Prostate gland (tissue), 2 donors: Measurements from ENCODE around the gene DGCR8. TPM values are rescaled to one million over a fixed set of nuclear protein-coding genes. Genes with fewer than 3 reads are reported as not detected.

Experiments
- DNase-seq: peaks from one replicate; pipeline ENCODE4 v3.0.0-alpha.2; 2019; ENCODE audit warnings: low spot score
- H3K27ac ChIP-seq, 2 donors: fragments of 200-600 bp; sonication (generic); 2 replicates each; pipeline ENCODE4 v1.5.1; 2017 to 2019
- H3K27me3 ChIP-seq: fragments of 200-600 bp; sonication (generic); replicated peaks from 2 replicates; pipeline ENCODE4 v1.5.1; 2019; ENCODE audit not compliant: insufficient read depth
- H3K36me3 ChIP-seq, 2 donors: fragments of 200-600 bp; sonication (generic); 1 replicate in 1 of 2; 2 replicates in 1 of 2; pipeline versions ENCODE4 v1.5.1 to v1.8.1; 2017 to 2019
- H3K4me1 ChIP-seq: fragments of 200-600 bp; sonication (generic); replicated peaks from 2 replicates; pipeline ENCODE4 v1.5.1; 2019
- H3K4me3 ChIP-seq, 2 donors: fragments of 200-600 bp; sonication (generic); 2 replicates each; pipeline ENCODE4 v1.5.1; 2017 to 2019
- H3K9me3 ChIP-seq: fragments of 200-600 bp; sonication (generic); 2 replicates; pipeline ENCODE4 v1.5.1; 2017
- POLR2A ChIP-seq: fragments of 450-650 bp; IDR thresholded peaks from one replicate; pipeline ENCODE4 v1.6.1; 2016; ENCODE audit warnings: antibody characterized with exemption, mild to moderate bottlenecking
- POLR2AphosphoS5 ChIP-seq: sonication (generic); formaldehyde crosslinking; IDR thresholded peaks from one replicate; pipeline ENCODE4 v1.6.1; 2017; ENCODE audit warnings: antibody characterized with exemption
- WGBS: methylation state at CpG from one replicate; pipeline ENCODE4 v1.1.5; 2018; 5-methylcytosine and 5-hydroxymethylcytosine counted together
- intact Hi-C: fragments of 100-400 bp; cut with DNase I; formaldehyde crosslinking; loops from one replicate; pipeline ENCODE4 v1.14.2; 2022
- total RNA-seq, 2 donors: library from RNA; depleted of rRNA; stranded (reverse); fragments of >200 nt; gene quantifications; one replicate each; pipeline ENCODE4 v1.1.0, GENCODE V29; 2016
- TF ChIP-seq, protein P1 (sequence below), 4 experiments: fragments of 200-600 bp in 2 of 4; fragments of 450-650 bp in 2 of 4; sonication (generic) in 2 of 4; IDR thresholded peaks; 1 replicate in 3 of 4; 2 replicates in 1 of 4; pipeline ENCODE4 v1.5.1; 2016 to 2019; ENCODE audit warnings: antibody characterized with exemption in 4 of 4, mild to moderate bottlenecking in 2 of 4, moderate library complexity in 2 of 4

Gene DGCR8
- total RNA-seq, 2 donors from 2014 or later: 20.9 to 47.6 TPM

DNA sequence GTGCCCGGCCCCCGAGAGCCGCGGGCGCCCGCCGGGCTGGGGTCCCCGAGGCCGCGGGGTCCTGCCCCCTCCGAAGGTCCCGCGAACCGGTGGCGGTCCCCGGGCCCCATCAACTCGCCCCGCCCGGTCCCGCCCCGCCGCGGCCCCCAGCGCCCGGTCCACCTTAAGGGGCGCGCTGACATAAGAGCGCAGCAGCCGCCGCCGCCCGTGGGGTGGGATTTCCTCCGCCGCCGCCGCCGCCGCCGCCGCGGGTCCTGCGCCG, 51.5 kb downstream of the DGCR8 start, which contains the start of gene ZDHHC8:
ZDHHC8 (plus strand) TSS at position 208 of the 262 bp plus-strand sequence. CDS start 144 bp downstream, outside the sequence.
- Histone ChIP-seq H3K4me1 (peaks cover 9% of the 10 kb centered on the region), H3K4me3 (peak within 1 kb of the TSS; percentile 82 to 99), H3K9me3 (no peaks in the 10 kb centered on the region), H3K36me3 (no peaks in the 10 kb centered on the region), H3K27me3 (no peaks in the 10 kb centered on the region), H3K27ac (peak within 1 kb of the TSS; percentile 79 to 90)
- DNase-seq: no peak
- intact Hi-C loops: loop anchor here (5.0 kb wide), 1 partner anchor 49 kb away; the partner anchor contains the start of gene DGCR8
- TF ChIP-seq POLR2A (no peak), POLR2AphosphoS5 (no peak)
- TF ChIP-seq, protein P1, sequence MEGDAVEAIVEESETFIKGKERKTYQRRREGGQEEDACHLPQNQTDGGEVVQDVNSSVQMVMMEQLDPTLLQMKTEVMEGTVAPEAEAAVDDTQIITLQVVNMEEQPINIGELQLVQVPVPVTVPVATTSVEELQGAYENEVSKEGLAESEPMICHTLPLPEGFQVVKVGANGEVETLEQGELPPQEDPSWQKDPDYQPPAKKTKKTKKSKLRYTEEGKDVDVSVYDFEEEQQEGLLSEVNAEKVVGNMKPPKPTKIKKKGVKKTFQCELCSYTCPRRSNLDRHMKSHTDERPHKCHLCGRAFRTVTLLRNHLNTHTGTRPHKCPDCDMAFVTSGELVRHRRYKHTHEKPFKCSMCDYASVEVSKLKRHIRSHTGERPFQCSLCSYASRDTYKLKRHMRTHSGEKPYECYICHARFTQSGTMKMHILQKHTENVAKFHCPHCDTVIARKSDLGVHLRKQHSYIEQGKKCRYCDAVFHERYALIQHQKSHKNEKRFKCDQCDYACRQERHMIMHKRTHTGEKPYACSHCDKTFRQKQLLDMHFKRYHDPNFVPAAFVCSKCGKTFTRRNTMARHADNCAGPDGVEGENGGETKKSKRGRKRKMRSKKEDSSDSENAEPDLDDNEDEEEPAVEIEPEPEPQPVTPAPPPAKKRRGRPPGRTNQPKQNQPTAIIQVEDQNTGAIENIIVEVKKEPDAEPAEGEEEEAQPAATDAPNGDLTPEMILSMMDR (IDR thresholded peaks at IDR 0.05): no peak
- 0% methylated on average over 15 of the region's 43 CpGs for WGBS

DNA sequence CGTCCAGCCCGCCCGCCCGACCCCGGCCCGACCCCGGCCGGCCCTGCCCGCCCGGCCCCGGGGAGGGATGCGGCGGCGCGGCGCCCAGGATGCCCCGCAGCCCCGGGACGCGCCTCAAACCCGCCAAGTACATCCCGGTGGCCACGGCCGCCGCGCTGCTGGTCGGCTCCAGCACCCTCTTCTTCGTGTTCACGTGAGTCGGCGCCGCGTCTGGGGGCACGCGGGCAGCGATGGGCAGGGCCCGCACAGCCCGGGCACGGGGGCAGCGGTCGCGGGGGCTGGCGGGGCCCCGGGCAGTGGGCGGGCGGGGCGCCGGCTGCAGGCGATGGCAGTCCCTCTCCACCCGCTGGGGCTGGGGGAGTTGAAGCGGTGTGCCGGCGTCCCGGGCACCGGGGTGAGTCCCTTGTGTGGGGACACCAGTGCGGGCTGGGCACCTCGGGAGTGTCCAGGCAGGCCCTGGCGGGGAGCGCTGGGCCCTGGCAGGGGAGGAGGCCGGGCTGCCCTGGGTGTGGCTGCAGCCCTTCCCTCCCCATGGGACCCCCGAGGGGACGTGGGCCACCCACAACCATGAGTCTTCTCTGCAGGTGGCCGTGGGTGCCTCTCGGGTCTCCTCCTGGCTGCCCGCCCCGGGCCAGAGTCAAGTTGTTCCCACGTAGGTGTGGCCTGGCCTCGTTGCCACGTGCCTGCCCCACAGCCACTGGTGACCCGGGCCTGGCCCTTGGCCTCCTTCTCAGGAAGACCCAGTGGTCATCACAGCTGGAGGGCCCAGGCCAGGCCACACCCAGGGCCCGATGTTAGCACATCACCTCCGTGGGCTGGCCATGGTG, 52.0 kb downstream of the DGCR8 start:
- no peaks in the 10 kb centered on the region for H3K9me3 ChIP-seq
- no peak for DNase-seq
- H3K36me3 ChIP-seq: no peaks in the 10 kb centered on the region
- TF ChIP-seq POLR2AphosphoS5 (no peak), POLR2A (no peak)
- TF ChIP-seq, protein P1 (IDR thresholded peaks at IDR 0.05): no peak
- intact Hi-C loops: loop anchor here (5.0 kb wide), 1 partner anchor 50 kb away; the partner anchor contains the start of gene DGCR8
- peaks cover 9% of the 10 kb centered on the region for H3K4me1 ChIP-seq
- peak overlapping the region; percentile 82 to 99 for H3K4me3 ChIP-seq
- no peaks in the 10 kb centered on the region for H3K27me3 ChIP-seq
- H3K27ac ChIP-seq: peak overlapping the region; percentile 14 to 60
- under 1% methylated on average over 22 of the region's 72 CpGs for WGBS

DNA sequence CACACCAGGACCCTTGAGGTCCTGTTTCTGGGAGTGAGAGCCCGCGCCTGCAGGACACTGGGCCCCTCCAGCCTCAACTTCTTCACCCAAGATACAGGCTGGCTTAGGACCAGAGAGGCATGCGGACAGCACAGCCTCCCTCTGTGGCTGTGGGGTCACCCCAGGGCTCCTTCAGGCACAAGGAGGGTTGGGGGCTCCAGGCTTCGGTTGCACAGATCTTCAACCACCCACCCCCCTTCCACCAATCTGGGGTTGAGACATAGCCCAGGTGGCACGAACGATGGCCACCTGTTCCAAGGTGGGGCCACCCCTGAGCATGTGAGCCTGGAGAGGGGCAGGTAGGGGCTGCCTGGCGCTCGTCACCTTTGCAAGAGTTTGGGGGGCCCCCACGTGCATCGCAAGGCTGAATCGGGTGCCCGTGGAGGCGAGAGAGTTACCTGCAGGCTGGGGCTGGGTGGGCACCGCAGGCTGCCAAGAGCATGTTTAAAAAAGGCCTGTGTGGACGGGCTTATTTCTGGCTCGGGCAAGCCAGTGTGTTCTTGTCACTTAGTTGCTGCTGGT, 52.7 kb downstream of the DGCR8 start:
- Histone ChIP-seq H3K27me3 (no peaks in the 10 kb centered on the region), H3K4me3 (peak overlapping the region; percentile 82 to 99), H3K9me3 (no peaks in the 10 kb centered on the region), H3K36me3 (no peaks in the 10 kb centered on the region), H3K27ac (no peak overlapping the region), H3K4me1 (peaks cover 9% of the 10 kb centered on the region)
- DNase-seq: no peak
- TF ChIP-seq, protein P1 (IDR thresholded peaks at IDR 0.05): no peak
- TF ChIP-seq POLR2A (no peak), POLR2AphosphoS5 (no peak)
- 25% methylated on average over 16 of the region's 16 CpGs for WGBS
- intact Hi-C loops: loop anchor here (5.0 kb wide), 1 partner anchor 50 kb away; the partner anchor contains the start of gene DGCR8

DNA sequence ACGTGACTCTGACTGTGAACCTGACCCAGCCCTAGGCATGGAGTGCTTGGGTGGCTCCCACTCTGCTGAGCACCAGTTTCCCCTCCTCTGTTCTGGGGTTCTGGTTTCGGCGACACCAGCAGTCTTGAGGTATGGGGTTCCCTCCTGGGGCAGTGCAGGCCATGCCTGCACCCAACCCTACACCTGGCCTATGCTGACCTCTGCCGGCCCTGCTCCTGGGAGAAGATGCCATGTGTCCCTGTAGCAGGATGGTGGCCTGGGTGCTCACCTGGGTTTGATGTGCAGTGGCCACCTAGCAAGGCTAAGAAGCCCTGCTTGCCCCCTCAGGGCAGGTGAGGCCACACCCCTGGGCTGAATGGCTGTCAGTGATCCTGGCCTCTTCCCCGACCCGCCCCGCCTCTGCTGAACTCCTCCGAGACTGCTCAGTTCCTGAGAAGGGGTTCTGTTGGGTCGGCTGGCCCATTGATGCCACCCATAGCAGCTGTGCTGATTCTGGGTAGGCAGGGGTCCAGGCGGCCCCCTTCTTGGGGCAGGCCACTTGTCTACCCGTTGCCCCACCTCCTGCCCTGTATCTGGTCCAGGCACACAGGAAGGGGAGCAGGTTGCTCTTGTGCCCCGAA, 54.0 kb downstream of the DGCR8 start:
- no peak for DNase-seq
- TF ChIP-seq, protein P1 (IDR thresholded peaks at IDR 0.05): no peak
- no peak for TF ChIP-seq POLR2AphosphoS5
- no peak for TF ChIP-seq POLR2A
- Histone ChIP-seq H3K27me3 (no peaks in the 10 kb centered on the region), H3K9me3 (no peaks in the 10 kb centered on the region), H3K4me1 (peaks cover 9% of the 10 kb centered on the region), H3K4me3 (no peak overlapping the region), H3K27ac (no peak overlapping the region), H3K36me3 (no peaks in the 10 kb centered on the region)
- 79% methylated on average over 12 of the region's 12 CpGs for WGBS
- intact Hi-C loops: loop anchor here (5.0 kb wide), 1 partner anchor 52 kb away; the partner anchor contains the start of gene DGCR8
